Keratinocyte (primary cell): ENCODE data around the gene STN1.

Experiments used
- CTCF ChIP-seq, 3 experiments: IDR thresholded peaks in 1 of 3; conservative IDR thresholded peaks in 1 of 3; optimal IDR thresholded peaks in 1 of 3; 2 replicates in 2 of 3; 3 replicates in 1 of 3; pipeline versions ENCODE3 to v1.5.1; 2011; ENCODE audit warnings: low read length in 3 of 3, mild to moderate bottlenecking in 3 of 3, moderate library complexity in 2 of 3, control low read depth in 1 of 3, inconsistent platforms in 1 of 3; ENCODE audit not compliant: insufficient read depth in 2 of 3; ENCODE audit errors: extremely low read depth in 1 of 3
- EZH2 ChIP-seq: IDR thresholded peaks from one replicate; pipeline ENCODE4 v1.6.1; 2012; ENCODE audit warnings: inconsistent platforms, mild to moderate bottlenecking, low read length, moderate library complexity

- TF ChIP-seq CTCF (optimal IDR thresholded peaks at IDR 0.05 in 1 of 3, IDR thresholded peaks at IDR 0.05 in 1 of 3, conservative IDR thresholded peaks at IDR 0.05 in 1 of 3; ENCODE audit: extremely low read depth in 1 of 3, insufficient read depth in 2 of 3, low read length in 3 of 3) (no peak), EZH2 (no peak)
Measured at GRCh38 chr10:103925591-103925990, 7.6 kb upstream of the STN1 start.
